Small intestine (tissue), 7 donors: Measurements from ENCODE around the gene ADGRF4. TPM values are rescaled to one million over a fixed set of nuclear protein-coding genes. Genes with fewer than 3 reads are reported as not detected.

Experiments
- DNase-seq, 2 donors: peaks; one replicate each; pipeline versions ENCODE4 v3.0.0 to v3.0.0-alpha.2; 2013
- FAIRE-seq: peaks from 2 replicates; lab custom pipeline; 2012; peaks lifted over from hg19 to GRCh38; lab: Jason Lieb, UNC
- H3K27ac ChIP-seq, 3 donors: one replicate each; pipeline ENCODE4 v1.5.1; 2013; ENCODE audit warnings: low read length in 2 of 3, mild to moderate bottlenecking in 2 of 3, control low read depth in 1 of 3, inconsistent platforms in 1 of 3, low read depth in 1 of 3, moderate library complexity in 1 of 3
- H3K27me3 ChIP-seq, 3 donors: one replicate each; pipeline ENCODE4 v1.6.1; 2013; ENCODE audit warnings: low read length in 3 of 3, inconsistent platforms in 1 of 3; ENCODE audit not compliant: control insufficient read depth in 3 of 3, insufficient read depth in 3 of 3
- H3K36me3 ChIP-seq, 3 donors: one replicate each; pipeline ENCODE4 v1.6.1; 2013; ENCODE audit warnings: low read length in 3 of 3, inconsistent platforms in 1 of 3, low read depth in 1 of 3, mild to moderate bottlenecking in 1 of 3, moderate library complexity in 1 of 3; ENCODE audit not compliant: control insufficient read depth in 3 of 3, insufficient read depth in 2 of 3
- H3K4me1 ChIP-seq, 3 donors: one replicate each; pipeline ENCODE4 v1.6.1; 2013; ENCODE audit warnings: low read length in 2 of 3, inconsistent platforms in 1 of 3, low read depth in 1 of 3, mild to moderate bottlenecking in 1 of 3, moderate library complexity in 1 of 3; ENCODE audit not compliant: control insufficient read depth in 3 of 3, insufficient read depth in 2 of 3
- H3K4me3 ChIP-seq, 3 donors: one replicate each; pipeline ENCODE4 v1.5.1; 2013; ENCODE audit warnings: low read length in 3 of 3, control low read depth in 1 of 3, inconsistent platforms in 1 of 3, low read depth in 1 of 3, mild to moderate bottlenecking in 1 of 3, moderate library complexity in 1 of 3
- H3K9me3 ChIP-seq, 2 donors: one replicate each; pipeline ENCODE4 v1.6.1; 2013; ENCODE audit warnings: low read depth in 1 of 2, low read length in 1 of 2; ENCODE audit not compliant: control insufficient read depth in 2 of 2, insufficient read depth in 1 of 2
- WGBS, 3 donors: extraction: QIAGEN DNeasy Blood & Tissue Kit; methylation state at CpG; one replicate each; pipeline ENCODE4 v1.1.7; 2013; 5-methylcytosine and 5-hydroxymethylcytosine counted together
- polyA plus RNA-seq, 4 donors: library from polyadenylated mRNA; stranded (reverse) in 3 of 4; unstranded in 1 of 4; fragments of 200-250 nt in 3 of 4; fragments of 120-200 nt in 1 of 4; gene quantifications; one replicate each; pipeline versions ENCODE4 v1.2.1 to v1.2.3, GENCODE V29; 2013
- donor health status: healthy with polysubstance abuse.
- donor health status: control.
- donor health status: control.
- donor health status: Bipolar disorder and iron deficiency.
- donor health status: healthy.

The ADGRF4 gene
- polyA plus RNA-seq, 4 donors, result 6.0 TPM; not detected in 3

GRCh38 chr6:47690791-47691190, 7.6 kb upstream of the ADGRF4 start:
- H3K36me3 ChIP-seq, result no peaks in the 10 kb centered on the region

GRCh38 chr6:47697925-47698324, 455 bp upstream of the ADGRF4 start:
- Histone ChIP-seq H3K27me3 (no peaks in the 10 kb centered on the region), H3K4me3 (no peak overlapping the region), H3K4me1 (peaks cover 0 to 3% (median 0%) of the 10 kb centered on the region in 3 donors), H3K36me3 (no peaks in the 10 kb centered on the region), H3K9me3 (no peaks in the 10 kb centered on the region), H3K27ac (peak overlapping the region in 1 of 3 donors; percentile 78)
- FAIRE-seq (no peak), DNase-seq (no peak)
- whole genome bisulfite sequencing, 3 donors, result 67 to 75% (median 72%) methylated on average over 2 of the region's 2 CpGs

More at GRCh38 chr6:47690791-47691190, 7.6 kb upstream of the ADGRF4 start:
- Histone ChIP-seq H3K9me3 (no peaks in the 10 kb centered on the region), H3K4me3 (no peak overlapping the region), H3K27ac (no peak overlapping the region), H3K4me1 (no peaks in the 10 kb centered on the region), H3K27me3 (no peaks in the 10 kb centered on the region)
- 58 to 71% (median 71%) methylated on average over 2 of the region's 2 CpGs for WGBS, 3 donors
- DNase-seq (no peak), FAIRE-seq (no peak)

GRCh38 chr6:47700053-47700452, 1.7 kb downstream of the ADGRF4 start:
- no peak overlapping the region for H3K27ac ChIP-seq
- FAIRE-seq, result no peak
- WGBS, 3 donors, result 81 to 88% (median 88%) methylated on average over 5 of the region's 5 CpGs
- no peaks in the 10 kb centered on the region for H3K27me3 ChIP-seq
- H3K36me3 ChIP-seq, result no peaks in the 10 kb centered on the region
- no peak for DNase-seq
- H3K4me3 ChIP-seq, result no peak overlapping the region
- H3K4me1 ChIP-seq, result peaks cover 0 to 3% (median 0%) of the 10 kb centered on the region in 3 donors
- no peaks in the 10 kb centered on the region for H3K9me3 ChIP-seq

- Histone ChIP-seq H3K4me3 (no peak overlapping the region), H3K36me3 (no peaks in the 10 kb centered on the region), H3K27me3 (no peaks in the 10 kb centered on the region), H3K9me3 (no peaks in the 10 kb centered on the region), H3K4me1 (peaks cover 0 to 3% (median 0%) of the 10 kb centered on the region in 3 donors), H3K27ac (no peak overlapping the region)
- DNase-seq, result no peak
- WGBS, 3 donors, result 84 to 92% (median 88%) methylated on average over 2 of the region's 2 CpGs
- FAIRE-seq, result no peak
Observed at GRCh38 chr6:47700596-47700995, 2.2 kb downstream of the ADGRF4 start.

GRCh38 chr6:47701363-47701762, 3.0 kb downstream of the ADGRF4 start:
- H3K36me3 ChIP-seq, result no peaks in the 10 kb centered on the region
- no peaks in the 10 kb centered on the region for H3K27me3 ChIP-seq
- H3K4me3 ChIP-seq, result no peak overlapping the region
- no peaks in the 10 kb centered on the region for H3K9me3 ChIP-seq
- FAIRE-seq (no peak), DNase-seq (peak; percentile 8 to 31)
- 22 to 36% (median 35%) methylated on average over 4 of the region's 4 CpGs for WGBS, 3 donors
- peaks cover 0 to 3% (median 0%) of the 10 kb centered on the region in 3 donors for H3K4me1 ChIP-seq
- no peak overlapping the region for H3K27ac ChIP-seq

- FAIRE-seq, result no peak
Observed at GRCh38 chr6:47709160-47709559, 10.8 kb downstream of the ADGRF4 start.

GRCh38 chr6:47710295-47710694, 11.9 kb downstream of the ADGRF4 start:
- no peaks in the 10 kb centered on the region for H3K9me3 ChIP-seq
- no peaks in the 10 kb centered on the region for H3K4me1 ChIP-seq
- H3K36me3 ChIP-seq, result no peaks in the 10 kb centered on the region
- H3K27ac ChIP-seq, result no peak overlapping the region
- DNase-seq (no peak), FAIRE-seq (no peak)
- H3K27me3 ChIP-seq, result peaks cover 0 to 2% (median 0%) of the 10 kb centered on the region in 3 donors
- 36 to 72% (median 52%) methylated on average over 1 of the region's 1 CpG for WGBS, 3 donors
- H3K4me3 ChIP-seq, result no peak overlapping the region

More at GRCh38 chr6:47709160-47709559, 10.8 kb downstream of the ADGRF4 start:
- Histone ChIP-seq H3K27ac (no peak overlapping the region), H3K27me3 (peaks cover 0 to 2% (median 0%) of the 10 kb centered on the region in 3 donors), H3K4me3 (no peak overlapping the region), H3K4me1 (no peaks in the 10 kb centered on the region), H3K9me3 (no peaks in the 10 kb centered on the region), H3K36me3 (no peaks in the 10 kb centered on the region)
- 50 to 69% (median 52%) methylated on average over 5 of the region's 5 CpGs for WGBS, 3 donors
- DNase-seq, result no peak

GRCh38 chr6:47713200-47713599, 14.8 kb downstream of the ADGRF4 start:
- Histone ChIP-seq H3K4me3 (no peak overlapping the region), H3K27me3 (peaks cover 0 to 2% (median 0%) of the 10 kb centered on the region in 3 donors), H3K27ac (no peak overlapping the region), H3K9me3 (no peaks in the 10 kb centered on the region), H3K36me3 (no peaks in the 10 kb centered on the region), H3K4me1 (no peaks in the 10 kb centered on the region)
- WGBS, 3 donors, result 94 to 96% (median 95%) methylated on average over 2 of the region's 2 CpGs
- DNase-seq (no peak), FAIRE-seq (no peak)

- no peaks in the 10 kb centered on the region for H3K9me3 ChIP-seq
- H3K27ac ChIP-seq, result no peak overlapping the region
- peaks cover 0 to 2% (median 0%) of the 10 kb centered on the region in 3 donors for H3K27me3 ChIP-seq
- H3K4me3 ChIP-seq, result no peak overlapping the region
- WGBS, 3 donors, result 78 to 94% (median 80%) methylated on average over 4 of the region's 4 CpGs
- H3K4me1 ChIP-seq, result no peaks in the 10 kb centered on the region
- no peaks in the 10 kb centered on the region for H3K36me3 ChIP-seq
- FAIRE-seq, result no peak
- DNase-seq, result no peak
Observed at GRCh38 chr6:47714802-47715201, 16.4 kb downstream of the ADGRF4 start.
